CD4-positive, alpha-beta memory T cell (primary cell): ENCODE data around the gene KCNA2. TPM values are rescaled to one million over a fixed set of nuclear protein-coding genes. Genes with fewer than 3 reads are reported as not detected.

Source experiments
- CTCF ChIA-PET: fragments of 350-600 bp; sonication (Branson Sonifier 250); formaldehyde crosslinking; loops from one replicate; lab custom pipeline; 2021; ENCODE audit warnings: inconsistent platforms; ENCODE audit not compliant: partially characterized antibody; lab: Charles Lee
- POLR2A ChIA-PET: fragments of 350-600 bp; sonication (Branson Sonifier 250); formaldehyde crosslinking; loops from one replicate; lab custom pipeline; 2021; ENCODE audit not compliant: partially characterized antibody; lab: Charles Lee
- DNase-seq, 5 donors: peaks; one replicate each; pipeline versions ENCODE4 v3.0.0 to v3.0.0-alpha.2; 2020 to 2022; ENCODE audit warnings: mixed read lengths in 1 of 5
- H3K27ac ChIP-seq: one replicate; pipeline ENCODE4 v1.7.0; 2013; ENCODE audit warnings: low read depth, low read length
- H3K27me3 ChIP-seq: 2 replicates; pipeline ENCODE4 v1.7.0; 2013; ENCODE audit warnings: mild to moderate bottlenecking, low read length, moderate library complexity; ENCODE audit not compliant: insufficient read depth
- H3K36me3 ChIP-seq: 2 replicates; pipeline ENCODE4 v1.7.0; 2013; ENCODE audit warnings: mild to moderate bottlenecking, low read length, moderate library complexity; ENCODE audit not compliant: insufficient read depth
- H3K4me1 ChIP-seq: 2 replicates; pipeline ENCODE4 v1.7.0; 2013; ENCODE audit warnings: mild to moderate bottlenecking, low read length, moderate library complexity; ENCODE audit not compliant: insufficient read depth
- H3K4me3 ChIP-seq, 2 donors: one replicate each; pipeline ENCODE4 v1.7.0; 2013; ENCODE audit warnings: low read length in 2 of 2, mild to moderate bottlenecking in 1 of 2
- H3K9me3 ChIP-seq, 2 donors: one replicate each; pipeline ENCODE4 v1.7.0; 2013; ENCODE audit warnings: low read length in 2 of 2, control low read depth in 1 of 2; ENCODE audit not compliant: control insufficient read depth in 1 of 2
- H3K27ac Mint-ChIP-seq, 7 donors: one replicate each; pipeline ENCODE4 v1.8.0; 2020 to 2021; ENCODE audit warnings: mixed read lengths in 7 of 7, mild to moderate bottlenecking in 6 of 7, inconsistent platforms in 3 of 7, moderate library complexity in 3 of 7
- H3K27me3 Mint-ChIP-seq, 2 donors: one replicate each; pipeline ENCODE4 v1.8.0; 2020 to 2021; ENCODE audit warnings: mixed read lengths in 2 of 2
- H3K36me3 Mint-ChIP-seq, 2 donors: one replicate each; pipeline ENCODE4 v1.8.0; 2020 to 2021; ENCODE audit warnings: mixed read lengths in 2 of 2, inconsistent platforms in 1 of 2, mild to moderate bottlenecking in 1 of 2
- H3K4me1 Mint-ChIP-seq, 4 donors: one replicate each; pipeline ENCODE4 v1.8.0; 2020 to 2021; ENCODE audit warnings: mixed read lengths in 4 of 4, mild to moderate bottlenecking in 1 of 4
- H3K4me3 Mint-ChIP-seq, 8 donors: one replicate each; pipeline ENCODE4 v1.8.0; 2020 to 2021; ENCODE audit warnings: mixed read lengths in 8 of 8, mild to moderate bottlenecking in 7 of 8, moderate library complexity in 6 of 8, inconsistent platforms in 3 of 8
- H3K9me3 Mint-ChIP-seq, 8 donors: one replicate each; pipeline ENCODE4 v1.8.0; 2020 to 2021; ENCODE audit warnings: mixed read lengths in 8 of 8, mild to moderate bottlenecking in 5 of 8, inconsistent platforms in 3 of 8, moderate library complexity in 1 of 8
- intact Hi-C: fragments of 100-400 bp; cut with micrococcal nuclease; formaldehyde crosslinking; loops from one replicate; pipeline ENCODE4 v1.15.1; 2023
- polyA plus RNA-seq, 2 donors: library from polyadenylated mRNA; unstranded; fragments of 300-500 nt; fragmentation: Illumina TruSeq; gene quantifications; one replicate each; pipeline ENCODE4 v1.2.3, GENCODE V29; 2021
- total RNA-seq, 2 experiments: library from RNA; stranded (reverse); gene quantifications; one replicate each; pipeline ENCODE4 v1.2.3, GENCODE V29; 2021

KCNA2 gene
- total and polyA plus RNA-seq, 4 experiments from 2014 or later, result 0.26 to 2.2 (median 1.1) TPM

- no peaks in the 10 kb centered on the region for H3K4me1 Mint-ChIP-seq
- ChIA-PET CTCF (interaction anchor here (0.7 kb wide), 1 partner anchor 15 kb away, joined by 3 read pairs; no protein-coding TSS in a partner anchor), POLR2A (no interaction called here)
- H3K36me3 ChIP-seq, result no peaks in the 10 kb centered on the region
- intact Hi-C loops, result no loop called here
- H3K4me1 ChIP-seq, result no peaks in the 10 kb centered on the region
- H3K27ac Mint-ChIP-seq, result no peak overlapping the region
- H3K27ac ChIP-seq, result no peak overlapping the region
- no peaks in the 10 kb centered on the region for H3K9me3 Mint-ChIP-seq
- H3K36me3 Mint-ChIP-seq, result no peaks in the 10 kb centered on the region
- no peaks in the 10 kb centered on the region for H3K9me3 ChIP-seq
- no peak for DNase-seq
- no peak overlapping the region for H3K4me3 Mint-ChIP-seq
- H3K27me3 ChIP-seq, result no peaks in the 10 kb centered on the region
- H3K4me3 ChIP-seq, result no peak overlapping the region
- H3K27me3 Mint-ChIP-seq, result peaks cover 19 to 32% of the 10 kb centered on the region in 2 donors
These were observed 35.3 kb downstream of the KCNA2 start for GRCh38 chr1:110570901-110571300.

- H3K27me3 ChIP-seq, result no peaks in the 10 kb centered on the region
These were observed 35.9 kb downstream of the KCNA2 start for GRCh38 chr1:110570307-110570706.

GRCh38 chr1:110566836-110567235 is 39.3 kb downstream of the KCNA2 start:
- no peak overlapping the region for H3K4me3 Mint-ChIP-seq
- H3K4me1 ChIP-seq, result no peaks in the 10 kb centered on the region
- peaks cover 18 to 39% of the 10 kb centered on the region in 2 donors for H3K27me3 Mint-ChIP-seq
- peaks cover 0 to 2% (median 0%) of the 10 kb centered on the region in 8 donors for H3K9me3 Mint-ChIP-seq
- H3K4me3 ChIP-seq, result no peak overlapping the region
- CTCF ChIA-PET, result no interaction called here
- no peak overlapping the region for H3K27ac ChIP-seq
- POLR2A ChIA-PET, result no interaction called here
- DNase-seq, result no peak
- H3K36me3 ChIP-seq, result no peaks in the 10 kb centered on the region
- H3K4me1 Mint-ChIP-seq, result no peaks in the 10 kb centered on the region
- intact Hi-C loops, result no loop called here
- no peaks in the 10 kb centered on the region for H3K27me3 ChIP-seq
- H3K27ac Mint-ChIP-seq, result no peak overlapping the region
- H3K36me3 Mint-ChIP-seq, result no peaks in the 10 kb centered on the region
- H3K9me3 ChIP-seq, result no peaks in the 10 kb centered on the region

More at GRCh38 chr1:110570307-110570706, 35.9 kb downstream of the KCNA2 start:
- no peak for DNase-seq
- no peaks in the 10 kb centered on the region for H3K4me1 Mint-ChIP-seq
- peaks cover 19 to 35% of the 10 kb centered on the region in 2 donors for H3K27me3 Mint-ChIP-seq
- no peak overlapping the region for H3K4me3 Mint-ChIP-seq
- H3K27ac Mint-ChIP-seq, result no peak overlapping the region
- H3K36me3 ChIP-seq, result no peaks in the 10 kb centered on the region
- H3K4me1 ChIP-seq, result no peaks in the 10 kb centered on the region
- no peaks in the 10 kb centered on the region for H3K36me3 Mint-ChIP-seq
- H3K4me3 ChIP-seq, result no peak overlapping the region
- POLR2A ChIA-PET, result interaction anchor here (0.9 kb wide), 1 partner anchor 49 kb away, joined by 5 read pairs; no protein-coding TSS in a partner anchor
- H3K27ac ChIP-seq, result no peak overlapping the region
- CTCF ChIA-PET, result interaction anchor here (0.7 kb wide), 1 partner anchor 14 kb away, joined by 3 read pairs; no protein-coding TSS in a partner anchor
- intact Hi-C loops, result no loop called here
- H3K9me3 Mint-ChIP-seq, result no peaks in the 10 kb centered on the region
- H3K9me3 ChIP-seq, result no peaks in the 10 kb centered on the region

GRCh38 chr1:110565565-110565964 is 40.6 kb downstream of the KCNA2 start:
- H3K36me3 Mint-ChIP-seq, result no peaks in the 10 kb centered on the region

GRCh38 chr1:110563089-110563488 is 43.1 kb downstream of the KCNA2 start:
- no peak overlapping the region for H3K27ac ChIP-seq
- Mint-ChIP-seq H3K4me3 (no peak overlapping the region), H3K36me3 (no peaks in the 10 kb centered on the region), H3K27ac (no peak overlapping the region), H3K4me1 (no peaks in the 10 kb centered on the region), H3K9me3 (peaks cover 0 to 2% (median 0%) of the 10 kb centered on the region in 8 donors), H3K27me3 (peaks cover 9 to 34% of the 10 kb centered on the region in 2 donors)
- intact Hi-C loops, result no loop called here
- no peak overlapping the region for H3K4me3 ChIP-seq
- no peak for DNase-seq
- no peaks in the 10 kb centered on the region for H3K9me3 ChIP-seq
- H3K27me3 ChIP-seq, result no peaks in the 10 kb centered on the region
- ChIA-PET CTCF (no interaction called here), POLR2A (no interaction called here)
- no peaks in the 10 kb centered on the region for H3K36me3 ChIP-seq
- H3K4me1 ChIP-seq, result no peaks in the 10 kb centered on the region

More at GRCh38 chr1:110565565-110565964, 40.6 kb downstream of the KCNA2 start:
- Histone ChIP-seq H3K36me3 (no peaks in the 10 kb centered on the region), H3K4me1 (no peaks in the 10 kb centered on the region), H3K4me3 (no peak overlapping the region), H3K9me3 (no peaks in the 10 kb centered on the region), H3K27me3 (no peaks in the 10 kb centered on the region), H3K27ac (no peak overlapping the region)
- ChIA-PET CTCF (interaction anchor here (0.7 to 1.9 kb wide), 4 partner anchors 70 to 427 kb away, joined by 3 to 6 read pairs (median 3); no protein-coding TSS in a partner anchor), POLR2A (interaction anchor here (0.8 kb wide), 1 partner anchor 10 kb away, joined by 3 read pairs; no protein-coding TSS in a partner anchor)
- intact Hi-C loops, result no loop called here
- Mint-ChIP-seq H3K9me3 (peaks cover 0 to 2% (median 0%) of the 10 kb centered on the region in 8 donors), H3K27ac (no peak overlapping the region), H3K27me3 (peaks cover 10 to 35% of the 10 kb centered on the region in 2 donors), H3K4me3 (no peak overlapping the region), H3K4me1 (no peaks in the 10 kb centered on the region)
- no peak for DNase-seq

GRCh38 chr1:110561596-110561995 is 44.6 kb downstream of the KCNA2 start:
- H3K9me3 ChIP-seq, result no peaks in the 10 kb centered on the region
- no peak for DNase-seq
- H3K4me3 ChIP-seq, result no peak overlapping the region
- ChIA-PET POLR2A (no interaction called here), CTCF (interaction anchor here (1.0 kb wide), 1 partner anchor 8 kb away, joined by 3 read pairs; no protein-coding TSS in a partner anchor)
- Mint-ChIP-seq H3K27me3 (peaks cover 12 to 32% of the 10 kb centered on the region in 2 donors), H3K27ac (no peak overlapping the region), H3K4me3 (no peak overlapping the region), H3K9me3 (peaks cover 0 to 2% (median 0%) of the 10 kb centered on the region in 8 donors), H3K4me1 (no peaks in the 10 kb centered on the region), H3K36me3 (no peaks in the 10 kb centered on the region)
- no peaks in the 10 kb centered on the region for H3K36me3 ChIP-seq
- H3K4me1 ChIP-seq, result no peaks in the 10 kb centered on the region
- H3K27me3 ChIP-seq, result no peaks in the 10 kb centered on the region
- intact Hi-C loops, result no loop called here
- H3K27ac ChIP-seq, result no peak overlapping the region

GRCh38 chr1:110559157-110559556 is 47.0 kb downstream of the KCNA2 start:
- POLR2A ChIA-PET, result no interaction called here
- no peaks in the 10 kb centered on the region for H3K36me3 Mint-ChIP-seq
- H3K9me3 ChIP-seq, result no peaks in the 10 kb centered on the region
- H3K9me3 Mint-ChIP-seq, result peaks cover 0 to 2% (median 0%) of the 10 kb centered on the region in 8 donors
- H3K4me3 Mint-ChIP-seq, result no peak overlapping the region
- CTCF ChIA-PET, result no interaction called here
- H3K4me1 Mint-ChIP-seq, result peaks cover 2 to 9% (median 4%) of the 10 kb centered on the region in 4 donors
- H3K27ac ChIP-seq, result no peak overlapping the region
- H3K4me1 ChIP-seq, result peaks cover 3% of the 10 kb centered on the region
- DNase-seq, result no peak
- H3K27me3 Mint-ChIP-seq, result peaks cover 17 to 30% of the 10 kb centered on the region in 2 donors
- intact Hi-C loops, result no loop called here
- H3K27me3 ChIP-seq, result peaks cover 16% of the 10 kb centered on the region
- H3K4me3 ChIP-seq, result no peak overlapping the region
- no peaks in the 10 kb centered on the region for H3K36me3 ChIP-seq
- H3K27ac Mint-ChIP-seq, result no peak overlapping the region
